Neural crest cell (in vitro differentiated cells): ENCODE measurements around the gene CYP19A1. TPM values are rescaled to one million over a fixed set of nuclear protein-coding genes. Genes with fewer than 3 reads are reported as not detected.

Experiments used
- DNase-seq: peaks from one replicate; pipeline ENCODE4 v3.0.0; 2021; ENCODE audit warnings: low read depth, mixed read lengths, low spot score
- H3K27ac Mint-ChIP-seq: one replicate; pipeline ENCODE4 v1.8.0; 2021; ENCODE audit warnings: mild to moderate bottlenecking, mixed read lengths; ENCODE audit not compliant: unreplicated experiment
- H3K27me3 Mint-ChIP-seq: 2 replicates; pipeline ENCODE4 v1.8.0; 2021; ENCODE audit warnings: low read depth, mild to moderate bottlenecking, mixed read lengths
- H3K36me3 Mint-ChIP-seq: 2 replicates; pipeline ENCODE4 v1.8.0; 2021; ENCODE audit warnings: low read depth, mild to moderate bottlenecking, mixed read lengths
- H3K4me1 Mint-ChIP-seq: 2 replicates; pipeline ENCODE4 v1.8.0; 2021; ENCODE audit warnings: mixed read lengths
- H3K4me3 Mint-ChIP-seq: one replicate; pipeline ENCODE4 v1.8.0; 2021; ENCODE audit warnings: mild to moderate bottlenecking, mixed read lengths
- H3K9me3 Mint-ChIP-seq: 2 replicates; pipeline ENCODE4 v1.8.0; 2021; ENCODE audit warnings: mixed read lengths
- total RNA-seq: library from RNA; stranded (reverse); gene quantifications from 2 replicates; pipeline ENCODE4 v1.2.1, GENCODE V29; 2021
- TF ChIP-seq, protein P1 (sequence below): fragments of 200-600 bp; sonication (generic); conservative IDR thresholded peaks from 2 replicates; pipeline ENCODE4 v1.5.0; 2021; ENCODE audit warnings: antibody characterized with exemption, mild to moderate bottlenecking

CYP19A1 gene
- total RNA-seq, 1 donor from 2014 or later = not detected

DNA sequence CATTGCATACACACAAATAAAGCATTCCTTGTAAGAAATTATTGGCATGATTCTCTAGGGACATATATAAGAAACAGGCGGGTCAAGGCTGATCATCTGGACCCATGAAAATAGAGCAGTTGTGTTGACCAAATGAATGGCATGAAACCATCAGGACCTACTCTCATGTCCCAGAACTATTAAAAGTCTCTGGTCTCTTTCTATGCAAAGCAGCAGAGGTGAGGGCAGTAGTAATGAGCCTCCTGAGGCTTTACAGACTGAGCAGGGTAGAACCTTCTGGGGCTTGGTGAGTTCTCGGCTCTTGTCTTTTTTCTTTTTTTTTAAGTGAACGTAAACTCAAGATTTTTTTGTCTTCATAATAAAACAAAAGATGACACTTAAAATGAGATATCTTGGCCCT lies 12.3 kb upstream of the CYP19A1 start:
- Mint-ChIP-seq H3K27me3 (no peaks in the 10 kb centered on the region), H3K9me3 (no peaks in the 10 kb centered on the region), H3K36me3 (no peaks in the 10 kb centered on the region), H3K4me3 (no peak overlapping the region), H3K4me1 (peaks cover 9% of the 10 kb centered on the region), H3K27ac (no peak overlapping the region)
- TF ChIP-seq, protein P1, sequence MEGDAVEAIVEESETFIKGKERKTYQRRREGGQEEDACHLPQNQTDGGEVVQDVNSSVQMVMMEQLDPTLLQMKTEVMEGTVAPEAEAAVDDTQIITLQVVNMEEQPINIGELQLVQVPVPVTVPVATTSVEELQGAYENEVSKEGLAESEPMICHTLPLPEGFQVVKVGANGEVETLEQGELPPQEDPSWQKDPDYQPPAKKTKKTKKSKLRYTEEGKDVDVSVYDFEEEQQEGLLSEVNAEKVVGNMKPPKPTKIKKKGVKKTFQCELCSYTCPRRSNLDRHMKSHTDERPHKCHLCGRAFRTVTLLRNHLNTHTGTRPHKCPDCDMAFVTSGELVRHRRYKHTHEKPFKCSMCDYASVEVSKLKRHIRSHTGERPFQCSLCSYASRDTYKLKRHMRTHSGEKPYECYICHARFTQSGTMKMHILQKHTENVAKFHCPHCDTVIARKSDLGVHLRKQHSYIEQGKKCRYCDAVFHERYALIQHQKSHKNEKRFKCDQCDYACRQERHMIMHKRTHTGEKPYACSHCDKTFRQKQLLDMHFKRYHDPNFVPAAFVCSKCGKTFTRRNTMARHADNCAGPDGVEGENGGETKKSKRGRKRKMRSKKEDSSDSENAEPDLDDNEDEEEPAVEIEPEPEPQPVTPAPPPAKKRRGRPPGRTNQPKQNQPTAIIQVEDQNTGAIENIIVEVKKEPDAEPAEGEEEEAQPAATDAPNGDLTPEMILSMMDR = no peak
- no peak for DNase-seq

DNA sequence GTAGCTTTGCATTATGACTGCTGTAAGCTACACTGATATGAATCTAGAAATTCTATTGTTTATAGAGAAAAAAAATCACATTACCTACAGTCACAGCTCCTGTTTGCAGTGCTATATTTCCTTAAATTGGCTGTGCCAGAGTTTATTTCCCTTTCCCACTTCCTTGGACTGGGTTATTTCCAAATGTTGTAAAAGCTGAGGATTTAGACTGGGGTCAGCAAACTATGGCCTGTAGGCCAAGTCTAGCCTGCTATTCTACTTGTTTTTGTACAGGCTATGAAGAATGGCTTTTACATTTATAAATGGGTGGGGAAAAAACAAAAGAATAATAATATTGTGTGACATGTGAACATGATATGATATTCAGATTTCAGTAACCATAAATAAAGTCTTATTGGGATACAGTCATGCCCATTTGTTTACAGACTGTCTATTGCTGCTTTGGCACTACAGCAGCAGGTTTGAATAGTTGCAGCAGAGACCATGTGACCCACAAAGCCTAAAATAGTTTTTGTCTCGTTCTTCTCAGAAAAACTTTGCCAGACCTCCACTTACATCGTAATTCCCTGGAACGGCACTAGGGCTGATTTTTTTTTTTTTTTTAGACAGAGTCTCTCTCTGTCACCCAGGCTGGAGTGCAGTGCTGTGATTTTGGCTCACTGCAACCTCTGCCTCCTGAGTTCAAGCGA lies 10.9 kb upstream of the CYP19A1 start:
- no peak overlapping the region for H3K4me3 Mint-ChIP-seq
- H3K36me3 Mint-ChIP-seq = no peaks in the 10 kb centered on the region
- peaks cover 9% of the 10 kb centered on the region for H3K27me3 Mint-ChIP-seq

DNA sequence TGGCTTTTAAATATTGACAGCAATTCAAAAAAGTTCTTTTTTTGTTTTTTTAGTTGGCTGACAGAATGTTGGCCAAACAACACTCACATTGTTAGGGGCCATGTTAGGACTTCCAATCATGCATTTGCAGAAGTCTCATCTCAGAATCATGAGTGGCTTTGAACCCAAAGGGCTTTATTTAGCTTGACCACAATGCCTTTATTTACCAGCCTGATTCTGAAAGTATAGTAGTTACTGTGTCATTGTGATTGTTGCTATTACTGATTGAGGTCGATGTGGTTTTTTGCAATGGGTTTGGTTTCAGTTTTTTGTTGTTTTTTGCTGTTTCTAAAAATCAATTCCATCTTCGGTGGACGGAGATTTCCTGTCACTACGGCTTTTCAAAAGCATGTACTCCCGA lies 10.3 kb upstream of the CYP19A1 start:
- TF ChIP-seq, protein P1 = no peak
- H3K4me3 Mint-ChIP-seq = no peak overlapping the region

More for the DNA sequence above, 10.9 kb upstream of the CYP19A1 start:
- Mint-ChIP-seq H3K4me1 (peaks cover 9% of the 10 kb centered on the region), H3K9me3 (no peaks in the 10 kb centered on the region), H3K27ac (no peak overlapping the region)
- TF ChIP-seq, protein P1 = no peak
- DNase-seq = no peak

DNA sequence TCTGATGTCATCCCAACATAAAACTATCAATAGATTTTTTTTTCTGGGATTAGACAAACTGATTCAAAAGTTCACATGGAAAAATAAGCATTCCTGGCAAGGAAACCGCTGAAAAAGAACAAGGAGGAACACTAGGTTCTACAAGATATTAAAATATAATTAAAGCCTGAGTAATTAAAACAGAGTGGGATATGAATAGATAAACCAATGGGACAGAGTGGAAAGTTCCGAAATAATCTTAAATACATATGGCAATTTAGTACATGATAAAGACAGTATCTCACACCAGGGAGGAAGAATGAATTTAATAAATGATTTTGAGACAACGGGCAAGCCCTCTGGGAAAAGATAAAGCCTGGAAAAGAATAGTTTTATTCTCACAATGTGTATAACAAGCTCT lies 7.7 kb upstream of the CYP19A1 start:
- no peaks in the 10 kb centered on the region for H3K36me3 Mint-ChIP-seq
- TF ChIP-seq, protein P1 = no peak
- H3K27ac Mint-ChIP-seq = no peak overlapping the region
- no peak for DNase-seq
- H3K4me1 Mint-ChIP-seq = peaks cover 9% of the 10 kb centered on the region
- H3K27me3 Mint-ChIP-seq = peaks cover 37% of the 10 kb centered on the region
- no peaks in the 10 kb centered on the region for H3K9me3 Mint-ChIP-seq
- H3K4me3 Mint-ChIP-seq = no peak overlapping the region

More for the DNA sequence above, 10.3 kb upstream of the CYP19A1 start:
- Mint-ChIP-seq H3K27me3 (peaks cover 14% of the 10 kb centered on the region), H3K36me3 (no peaks in the 10 kb centered on the region), H3K4me1 (peaks cover 9% of the 10 kb centered on the region), H3K27ac (peak overlapping the region; percentile 38), H3K9me3 (no peaks in the 10 kb centered on the region)
- no peak for DNase-seq

DNA sequence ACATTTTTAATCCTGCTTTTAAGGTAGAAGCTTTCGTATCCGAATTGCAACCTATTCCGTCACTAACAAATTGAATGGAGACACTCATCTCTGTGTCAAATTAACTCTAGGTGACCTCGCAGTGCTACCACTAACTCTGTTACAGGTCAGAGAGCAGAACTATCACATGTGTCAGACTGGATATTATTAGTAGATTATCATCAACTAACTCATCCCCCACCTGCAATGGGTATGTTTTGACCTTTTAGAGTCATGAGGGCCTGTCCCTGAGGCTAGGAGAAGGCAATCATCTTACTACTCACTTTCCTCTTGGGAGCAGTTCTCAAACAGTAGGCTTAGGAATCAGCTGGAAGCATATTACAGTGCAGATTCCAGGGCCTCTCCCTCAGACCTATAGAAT lies 5.1 kb upstream of the CYP19A1 start:
- H3K9me3 Mint-ChIP-seq = peaks cover 3% of the 10 kb centered on the region
- no peak overlapping the region for H3K27ac Mint-ChIP-seq
- H3K27me3 Mint-ChIP-seq = peaks cover 59% of the 10 kb centered on the region
- no peak for DNase-seq
- peak overlapping the region; percentile 25 for H3K4me3 Mint-ChIP-seq
- no peaks in the 10 kb centered on the region for H3K4me1 Mint-ChIP-seq
- TF ChIP-seq, protein P1 = no peak
- H3K36me3 Mint-ChIP-seq = no peaks in the 10 kb centered on the region
